GM18858 (cell line): ENCODE measurements around the gene FHAD1.

ENCODE experiments used
- ATAC-seq: cut with Tn5 transposase; IDR thresholded peaks from one replicate; pipeline ENCODE4 v1.9.1; 2021; ENCODE audit not compliant: unreplicated experiment

The FHAD1 gene

DNA sequence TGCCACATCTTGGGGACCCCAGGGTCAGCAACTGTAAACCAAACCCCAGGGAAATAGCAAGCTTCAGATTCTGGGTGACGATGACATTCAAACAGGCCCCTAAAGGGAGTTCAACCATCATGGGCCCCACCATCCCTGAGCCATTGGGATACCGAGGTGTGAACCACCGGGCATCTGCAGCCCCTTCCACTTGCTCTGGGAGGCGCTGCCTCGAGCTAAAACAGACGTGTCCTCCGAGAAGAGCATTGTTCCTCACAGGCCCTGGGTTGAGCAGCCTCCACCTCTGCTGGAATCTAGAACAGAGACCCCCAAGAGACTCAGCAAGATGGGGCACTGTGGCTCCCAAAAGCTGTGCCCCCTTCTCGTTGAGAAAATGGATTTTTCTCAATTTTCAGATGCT lies 143.6 kb downstream of the FHAD1 start:
- ATAC-seq: no peak

DNA sequence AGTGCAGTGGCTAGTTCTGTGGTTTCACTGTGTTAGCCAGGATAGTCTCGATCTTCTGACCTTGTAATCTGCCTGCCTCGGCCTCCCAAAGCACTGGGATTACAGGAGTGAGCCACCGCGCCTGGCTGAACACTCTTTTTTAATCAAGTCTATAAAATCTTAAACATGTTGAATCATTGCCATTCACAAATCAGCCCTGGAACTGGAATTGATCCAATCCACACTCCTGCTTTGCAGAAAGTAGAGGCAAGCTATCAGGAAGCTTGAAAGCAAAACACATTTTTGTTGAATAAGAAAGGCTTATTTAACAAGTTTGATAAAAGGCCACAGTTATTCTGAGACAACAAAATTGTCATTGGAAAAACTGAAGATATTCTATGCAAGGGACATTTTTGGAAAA lies 144.3 kb downstream of the FHAD1 start:
- ATAC-seq: no peak

DNA sequence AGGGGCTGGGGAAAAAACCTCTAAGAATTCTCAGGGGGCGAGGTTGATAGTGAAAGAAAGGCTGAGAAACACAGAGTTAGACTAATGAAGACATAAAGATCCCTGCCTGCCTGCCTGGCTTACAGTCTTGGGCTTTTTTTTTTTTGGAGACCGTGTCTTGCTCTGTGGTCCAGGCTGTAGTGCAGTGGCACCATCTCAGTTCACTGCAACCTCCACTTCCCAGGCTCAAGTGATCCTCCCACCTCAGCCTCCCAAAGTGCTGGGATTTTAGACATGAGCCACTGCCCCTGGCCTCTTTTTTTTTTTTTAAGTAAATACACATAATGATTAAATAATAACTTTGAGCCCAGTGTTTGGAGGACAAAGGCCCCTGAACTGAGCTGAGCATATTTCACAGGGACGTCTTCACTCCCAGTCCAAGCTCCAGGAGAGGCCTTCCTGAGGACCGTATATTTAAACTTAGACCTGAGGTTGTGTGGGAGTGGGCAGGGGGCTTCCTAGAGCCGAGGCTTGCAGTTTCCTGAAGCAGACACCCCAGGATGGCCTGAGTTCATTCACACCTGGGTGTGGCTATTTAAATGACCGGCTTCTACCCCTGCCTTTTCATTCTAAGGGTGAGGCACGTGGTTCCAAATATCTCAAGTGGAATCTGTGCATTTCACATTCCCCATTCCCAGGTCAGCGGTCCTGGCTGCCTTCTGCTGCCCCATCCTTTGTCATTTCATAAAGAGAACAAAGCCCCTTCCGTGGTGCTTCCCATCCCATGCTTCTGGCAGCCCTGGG lies 146.6 kb downstream of the FHAD1 start:
- ATAC-seq: no peak

DNA sequence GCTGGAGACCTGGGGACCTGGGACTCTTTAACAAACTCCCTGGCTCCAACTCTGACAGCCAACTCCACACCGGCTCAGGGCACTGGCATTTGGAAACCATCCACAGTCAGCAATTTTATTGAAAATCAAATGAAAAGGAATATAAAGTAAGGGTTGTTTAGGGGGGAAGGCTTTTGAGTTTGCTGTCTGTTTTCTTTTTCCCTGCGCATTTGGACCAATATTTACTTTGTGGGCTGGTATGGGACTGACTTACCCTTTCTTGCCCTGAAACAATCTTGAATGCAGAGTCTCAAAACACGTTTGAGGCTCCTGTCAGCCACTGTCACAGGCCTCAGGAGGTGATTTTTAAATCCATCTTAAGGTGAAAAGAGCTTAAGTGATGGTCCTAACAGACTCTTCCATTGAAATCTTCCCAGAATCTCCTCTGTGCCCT lies 147.3 kb downstream of the FHAD1 start:
- ATAC-seq: no peak

DNA sequence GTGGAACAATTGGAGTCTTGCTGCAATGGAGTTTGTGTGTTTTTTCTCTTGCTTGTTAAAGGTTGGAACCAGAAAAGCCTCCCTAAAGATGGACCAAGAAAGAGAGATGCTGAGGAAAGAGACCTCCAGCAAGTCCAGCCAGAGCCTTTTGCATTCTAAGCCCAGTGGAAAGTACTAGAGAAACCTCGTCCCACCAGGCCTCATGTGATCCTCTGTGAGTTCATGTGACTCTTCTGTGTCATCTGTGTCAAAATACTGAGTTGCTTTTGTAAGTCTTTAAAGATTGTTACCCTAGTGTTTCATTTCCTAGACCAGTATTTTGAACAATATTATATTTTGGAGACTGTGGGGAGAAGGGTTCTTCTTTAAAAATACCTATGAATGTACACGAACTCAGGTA lies 150.2 kb downstream of the FHAD1 start:
- no peak for ATAC-seq

DNA sequence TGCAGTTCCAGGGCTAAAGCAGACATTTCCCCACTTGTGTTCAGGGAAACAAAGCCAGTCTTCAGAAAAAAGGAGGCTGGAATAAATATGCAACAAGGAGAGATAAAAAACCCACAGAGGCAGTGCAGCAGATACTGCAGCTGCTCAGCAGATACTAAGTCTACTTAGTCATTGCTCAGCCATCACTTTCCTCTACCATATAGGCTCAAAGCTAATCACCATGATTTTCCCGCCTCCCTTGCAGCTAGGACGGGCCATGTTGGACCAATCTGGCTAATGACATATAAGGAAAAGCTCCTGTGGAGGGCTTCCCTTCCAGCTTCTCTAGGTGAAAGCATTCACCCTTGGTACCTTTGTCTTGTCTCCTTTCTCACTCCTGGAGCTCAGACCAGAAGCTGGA lies 152.7 kb downstream of the FHAD1 start:
- no peak for ATAC-seq

DNA sequence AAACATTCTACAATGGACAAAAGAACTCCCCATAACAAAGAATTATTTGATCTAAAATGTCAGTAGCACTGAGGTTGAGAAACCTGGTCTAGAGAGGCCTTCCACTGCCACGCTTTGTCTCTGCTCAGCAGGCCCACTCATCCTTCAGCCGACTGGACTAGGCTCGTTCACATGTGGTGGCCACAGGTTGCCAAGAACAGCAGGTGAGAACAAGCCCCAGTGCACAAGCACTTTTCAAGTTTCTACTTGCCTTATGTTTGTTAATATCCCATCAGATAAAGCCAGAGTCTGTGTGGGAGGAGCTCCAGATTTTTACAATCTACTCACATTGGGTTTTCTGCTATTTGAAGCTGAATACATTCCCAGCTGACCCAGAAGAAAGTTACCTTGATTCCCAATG lies 153.6 kb downstream of the FHAD1 start:
- no peak for ATAC-seq

DNA sequence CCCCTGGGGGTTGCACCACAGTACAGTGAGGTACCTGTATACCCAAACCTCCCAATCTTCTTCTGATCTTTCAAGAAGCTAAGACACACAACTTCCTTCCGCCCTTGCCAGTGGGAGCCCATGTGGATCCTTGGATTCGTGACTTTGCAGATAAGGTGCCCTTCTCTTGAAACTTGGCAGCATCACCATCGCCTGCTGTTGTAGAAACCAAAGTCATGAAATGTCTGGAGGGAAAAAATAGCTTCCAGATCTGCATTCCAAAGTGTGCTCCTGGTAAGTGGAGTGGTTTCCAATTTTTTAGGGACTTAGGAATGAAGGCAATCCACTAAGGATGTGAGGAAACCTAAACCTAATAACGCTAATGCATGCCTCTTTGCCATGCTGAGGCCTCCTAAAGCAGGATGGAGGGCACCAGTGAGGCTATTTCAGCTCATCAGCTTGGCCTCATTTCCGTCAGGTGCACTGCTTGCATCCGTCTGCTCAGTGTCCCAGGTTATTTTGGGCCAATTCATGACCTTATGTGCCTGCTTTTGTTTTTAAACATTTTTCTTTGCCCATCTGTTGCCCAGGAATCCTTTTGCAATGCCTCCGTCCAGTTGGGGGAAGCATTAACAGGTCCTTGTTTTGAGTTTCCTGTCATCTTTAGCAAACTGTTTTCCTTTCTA lies 154.5 kb downstream of the FHAD1 start:
- no peak for ATAC-seq

DNA sequence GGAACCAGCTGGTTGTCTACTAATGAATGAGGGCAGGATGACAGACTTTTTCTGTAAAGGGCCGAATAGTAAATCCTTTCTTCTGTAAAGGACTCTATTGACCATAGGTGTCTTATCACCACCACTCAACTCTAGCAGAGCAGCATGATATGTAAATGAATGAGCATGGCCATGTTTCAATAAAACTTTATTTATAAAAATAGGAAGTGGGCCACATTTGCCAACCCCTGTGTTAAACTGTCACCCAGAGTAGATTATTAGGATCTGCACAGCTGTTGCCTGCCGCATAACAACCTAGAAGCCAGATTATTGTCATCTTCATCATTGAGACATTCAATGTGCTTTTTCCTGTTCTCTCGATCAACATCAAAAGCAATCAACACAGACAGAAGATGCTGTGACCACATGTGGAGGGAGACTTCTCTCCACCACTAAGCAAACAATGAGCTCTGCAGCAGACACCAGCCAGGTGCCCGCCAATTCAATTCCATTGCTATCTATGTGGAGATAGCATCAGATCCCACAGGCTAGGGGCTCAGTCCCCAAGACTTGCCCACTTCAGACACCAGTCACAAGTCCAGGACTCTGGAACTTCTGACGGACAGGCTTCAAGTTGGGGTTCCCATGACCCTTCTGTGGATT lies 155.9 kb downstream of the FHAD1 start:
- no peak for ATAC-seq

DNA sequence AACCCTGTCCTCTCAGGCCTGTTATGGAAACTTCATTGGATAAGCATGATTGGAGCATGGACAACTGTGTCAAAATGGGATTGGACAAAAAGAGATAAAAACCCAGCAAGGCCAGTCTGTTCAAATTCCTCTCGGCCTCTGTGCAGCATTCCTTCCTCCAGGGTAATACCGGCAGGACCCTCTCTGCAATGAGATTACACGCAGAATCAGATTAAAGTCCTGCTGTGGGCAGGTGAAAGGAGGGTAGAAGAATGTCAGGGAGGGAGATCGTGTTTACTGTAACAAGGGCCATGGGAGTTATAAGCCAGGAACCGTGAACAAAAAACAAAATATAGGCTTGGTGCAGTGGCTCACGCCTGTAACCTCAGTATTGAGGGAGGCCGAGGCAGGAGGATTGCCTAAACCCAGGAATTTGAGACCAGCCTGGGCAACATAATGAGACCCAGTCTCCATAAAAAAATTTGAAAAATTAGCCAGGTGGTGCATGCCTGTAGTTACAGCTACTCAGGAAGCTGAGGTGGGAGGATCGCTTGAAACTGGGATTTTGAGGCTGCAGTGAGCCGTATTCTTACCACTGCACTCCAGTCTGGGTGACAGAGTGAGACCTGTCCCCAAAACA lies 157.0 kb downstream of the FHAD1 start:
- no peak for ATAC-seq

DNA sequence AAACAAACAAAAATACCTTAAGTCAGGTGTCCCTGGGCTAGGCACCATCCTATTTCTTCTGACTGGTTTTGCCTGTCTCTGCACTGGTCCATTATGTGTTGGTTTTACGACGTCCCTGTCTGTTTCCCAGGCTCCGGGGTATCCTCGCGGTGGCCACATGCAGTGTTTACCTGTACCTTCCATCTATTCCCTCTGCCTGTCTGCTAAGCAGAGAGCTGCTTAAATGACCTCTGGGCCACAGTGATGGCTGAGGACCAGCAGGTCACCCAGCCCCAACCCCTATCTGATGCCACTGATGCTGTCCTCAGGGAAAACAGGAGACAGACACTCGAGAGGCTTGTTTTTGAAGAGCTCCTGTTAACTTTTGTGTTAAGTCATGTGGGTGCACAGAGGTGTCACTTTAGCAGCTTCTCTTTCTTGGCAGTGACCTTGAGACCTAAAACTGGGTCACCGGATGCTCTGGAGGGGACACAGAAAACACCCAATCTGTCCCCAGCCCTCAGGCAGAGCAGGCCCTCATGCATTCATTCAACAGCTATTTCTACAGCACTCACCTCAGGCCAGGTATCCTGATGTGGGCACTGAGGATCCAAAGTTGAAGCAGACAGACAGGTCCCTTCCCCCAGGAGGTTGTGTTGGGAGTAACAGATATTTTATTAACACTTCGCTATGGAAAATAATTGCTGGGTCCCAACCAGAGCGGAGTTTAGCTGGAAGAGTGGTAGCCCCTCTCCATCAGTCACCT lies 158.3 kb downstream of the FHAD1 start:
- no peak for ATAC-seq

DNA sequence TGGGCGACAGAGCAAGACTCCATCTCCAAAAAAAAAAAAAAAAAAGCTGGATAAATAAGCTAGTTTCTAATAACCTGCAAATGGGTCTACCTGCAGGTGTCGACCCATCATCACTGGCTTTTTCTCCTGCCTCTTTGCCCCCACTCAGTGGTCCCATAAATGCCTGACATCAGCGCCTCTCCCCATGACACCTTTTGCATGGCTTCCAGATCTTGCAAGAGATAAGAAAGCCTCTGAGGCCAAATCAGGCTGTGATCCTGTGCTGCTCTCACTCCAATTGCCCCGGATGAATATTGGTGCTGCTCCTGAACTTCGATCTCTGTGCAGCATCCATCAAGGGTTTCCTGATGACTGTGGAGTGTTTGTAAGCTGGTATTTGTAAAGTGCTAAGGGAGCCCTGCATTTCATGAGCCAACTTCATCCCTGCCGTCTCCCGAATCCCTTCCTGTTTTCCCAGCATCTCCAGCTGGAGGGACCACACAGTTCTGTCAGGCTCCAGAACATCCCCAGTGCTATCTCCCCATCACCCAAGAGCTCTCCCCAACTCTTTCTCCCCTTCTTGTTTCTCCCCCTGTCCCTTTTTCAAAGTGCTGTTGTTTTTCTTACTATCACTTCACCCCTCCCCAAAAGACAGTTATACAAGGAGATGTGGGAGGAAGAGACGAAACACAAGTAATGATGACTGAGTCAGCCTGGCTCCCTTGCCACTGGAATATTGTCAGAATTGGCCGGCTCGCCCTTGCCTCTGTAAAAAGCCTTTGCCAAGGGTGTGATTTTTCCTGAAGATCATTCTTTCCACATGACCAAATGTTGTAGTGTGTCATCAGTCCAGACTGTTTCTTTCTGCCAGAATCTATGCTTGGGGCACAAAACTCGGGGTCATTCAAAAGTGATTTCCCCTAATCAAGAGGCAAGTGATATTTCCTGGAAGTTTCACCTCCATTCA lies 159.9 kb downstream of the FHAD1 start:
- ATAC-seq: no peak

DNA sequence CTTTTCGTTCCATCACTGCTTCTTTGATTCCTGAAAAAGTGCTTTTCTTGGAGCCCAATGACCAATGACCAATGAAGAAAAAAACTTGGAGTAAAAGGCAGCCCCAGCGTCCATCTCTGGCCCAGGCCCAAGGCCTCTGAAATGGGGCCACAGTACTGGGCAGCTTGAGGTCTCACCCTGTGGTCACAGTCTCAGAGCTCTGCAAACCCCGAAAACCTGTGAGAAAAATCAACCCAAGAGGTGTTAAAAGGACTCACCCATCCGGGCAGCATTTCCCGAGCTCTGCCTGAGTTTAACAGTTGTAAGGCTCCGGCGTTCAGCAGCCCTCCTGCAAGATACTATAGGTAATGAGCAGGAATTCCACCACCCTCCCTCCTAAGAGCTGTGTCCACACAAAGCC lies 160.6 kb downstream of the FHAD1 start:
- no peak for ATAC-seq

DNA sequence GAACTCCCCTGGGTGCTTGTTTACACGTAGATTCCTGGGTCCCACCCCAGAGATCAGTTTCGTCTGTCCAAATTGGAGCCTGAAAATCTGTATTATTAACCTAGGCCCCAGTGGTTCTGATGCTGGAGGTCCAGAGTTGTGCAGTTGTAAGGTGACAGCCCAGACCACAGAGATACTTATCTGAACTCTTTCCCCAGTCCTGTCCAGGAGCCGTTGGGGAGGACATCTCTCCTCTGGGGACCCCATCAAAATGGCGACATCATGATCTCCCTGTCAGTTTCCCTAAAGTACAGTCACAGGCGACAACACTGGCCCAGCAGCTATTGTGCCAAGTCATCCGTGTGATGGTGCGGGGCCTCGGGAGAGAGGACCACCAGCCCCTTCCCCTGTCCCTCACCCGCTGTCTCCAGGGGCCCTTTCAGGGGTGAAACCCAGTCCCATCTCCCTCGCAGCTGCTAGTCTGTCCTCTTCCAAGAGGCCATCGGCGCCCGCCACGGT lies 161.9 kb downstream of the FHAD1 start:
- no peak for ATAC-seq

DNA sequence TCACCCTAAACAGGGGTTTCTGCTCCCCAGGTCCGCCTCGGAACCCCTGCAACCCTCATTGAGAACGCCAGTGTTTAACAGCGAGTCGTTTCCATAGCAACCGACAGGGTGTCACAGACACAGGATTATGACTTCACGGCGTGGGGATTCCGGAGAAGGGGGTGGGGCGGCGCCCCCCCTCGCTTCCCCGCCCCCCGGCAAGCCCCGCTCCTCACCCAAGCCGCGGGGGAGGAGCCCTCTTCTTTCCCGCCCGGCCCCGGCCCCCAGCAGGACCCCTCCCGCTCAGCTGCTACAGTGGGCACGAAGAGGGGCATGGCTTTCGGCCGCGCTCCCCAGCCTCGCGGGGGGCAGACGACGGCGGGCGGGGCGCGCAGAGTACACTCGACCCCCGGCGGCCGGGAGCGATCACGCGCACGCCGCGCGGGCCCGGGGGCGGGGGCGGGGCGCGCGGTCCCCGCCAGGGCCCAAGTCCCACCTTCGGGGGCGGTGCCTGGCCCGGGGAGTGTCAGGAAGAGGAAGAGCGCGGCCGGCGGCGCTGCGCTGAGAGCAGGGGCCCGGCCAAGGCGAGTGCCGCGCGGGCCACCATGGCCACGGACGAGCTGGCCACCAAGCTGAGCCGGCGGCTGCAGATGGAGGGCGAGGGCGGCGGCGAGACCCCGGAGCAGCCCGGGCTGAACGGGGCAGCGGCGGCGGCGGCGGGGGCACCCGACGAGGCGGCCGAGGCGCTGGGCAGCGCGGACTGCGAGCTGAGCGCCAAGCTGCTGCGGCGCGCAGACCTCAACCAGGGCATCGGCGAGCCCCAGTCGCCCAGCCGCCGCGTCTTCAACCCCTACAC lies 162.6 kb downstream of the FHAD1 start, which contains the start of gene EFHD2:
TSS of gene EFHD2 (plus strand) at position 501 of the 835 bp plus-strand sequence. CDS start at position 585, 84 bp downstream.
- ATAC-seq: peak; percentile 52

DNA sequence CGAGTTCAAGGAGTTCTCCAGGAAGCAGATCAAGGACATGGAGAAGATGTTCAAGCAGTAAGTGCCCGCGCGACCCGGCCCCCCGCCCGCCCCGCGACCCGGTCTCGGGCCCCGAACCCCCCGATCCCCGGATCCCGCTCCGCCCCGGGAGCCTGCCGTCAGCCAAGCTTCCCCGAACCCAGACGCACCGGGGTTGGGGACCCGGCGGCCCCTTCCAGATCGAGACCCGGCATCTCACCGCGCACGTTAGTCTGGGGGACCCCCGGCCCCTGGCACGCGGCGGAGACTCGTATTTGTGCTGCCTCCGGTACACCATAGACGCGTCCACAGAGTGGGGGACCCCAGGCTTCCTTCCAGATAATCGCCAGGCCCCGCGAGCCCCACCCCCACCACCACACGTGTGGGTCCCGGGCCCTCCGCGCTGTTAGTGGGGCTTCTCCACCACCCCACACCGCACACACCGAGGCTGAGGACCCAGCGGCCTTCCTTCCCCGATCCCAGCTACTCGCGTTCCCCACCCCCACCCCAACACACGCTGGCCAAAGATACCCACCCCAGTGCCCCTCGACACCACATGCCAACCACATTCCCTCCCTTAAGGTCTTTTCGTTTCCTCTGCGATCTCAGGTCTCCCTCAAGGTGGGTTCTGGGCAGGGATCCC lies 163.3 kb downstream of the FHAD1 start:
- no peak for ATAC-seq

DNA sequence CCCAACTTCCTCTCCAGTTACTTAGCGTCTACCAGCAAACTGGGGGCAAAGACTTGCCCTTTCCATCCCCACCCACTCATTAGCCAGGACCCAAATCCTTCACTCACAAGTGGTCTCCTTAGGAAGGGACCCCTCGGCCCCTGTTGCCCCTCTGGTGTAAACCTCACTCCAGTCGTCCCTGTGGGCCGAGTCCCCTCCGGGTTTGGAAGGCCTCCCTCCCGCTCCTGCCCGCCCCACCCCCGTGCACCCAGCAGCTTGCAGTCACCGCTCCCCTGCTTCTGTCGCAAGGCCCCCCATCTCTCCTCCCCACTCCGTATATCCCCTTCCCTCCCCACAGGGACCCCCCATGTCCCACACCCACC lies 163.8 kb downstream of the FHAD1 start:
- no peak for ATAC-seq

DNA sequence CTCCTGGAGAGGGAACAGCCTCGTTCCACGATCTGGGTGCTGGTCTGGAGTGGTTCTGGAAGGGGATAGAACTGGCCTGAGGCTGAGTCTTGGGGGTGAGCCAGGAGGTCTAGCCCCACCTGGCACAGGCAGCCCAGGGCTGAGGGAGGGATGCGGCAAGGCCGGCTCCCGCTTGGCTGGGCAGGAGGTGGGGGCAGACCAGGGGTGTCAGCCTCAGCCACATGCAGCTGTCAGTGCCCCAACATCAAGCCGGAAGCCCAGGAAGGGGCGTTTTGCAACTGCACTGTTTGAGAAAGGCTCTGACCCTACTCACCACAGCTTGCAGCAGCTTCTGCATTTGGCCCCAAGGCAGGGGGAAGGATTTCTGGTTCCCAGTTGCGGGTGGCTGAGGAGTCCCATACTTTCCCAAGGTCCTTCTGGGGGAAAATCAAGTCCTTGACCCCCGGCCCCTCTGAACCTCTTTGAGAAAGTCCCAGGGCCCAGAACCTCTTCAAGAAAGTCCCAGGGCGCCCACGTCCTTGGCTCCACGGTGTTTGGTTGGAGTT lies 164.6 kb downstream of the FHAD1 start:
- peak; percentile 47 for ATAC-seq
